ENCODE results near the gene ARMCX4. TPM values are rescaled to one million over a fixed set of nuclear protein-coding genes. Genes with fewer than 3 reads are reported as not detected.

Gene ARMCX4
- total and polyA plus RNA-seq, 9 of the 15 experiments (the other 6 are each of a cell fraction or from before 2014, with no cell fraction given) = 0.11 TPM; not detected in 8

DNA sequence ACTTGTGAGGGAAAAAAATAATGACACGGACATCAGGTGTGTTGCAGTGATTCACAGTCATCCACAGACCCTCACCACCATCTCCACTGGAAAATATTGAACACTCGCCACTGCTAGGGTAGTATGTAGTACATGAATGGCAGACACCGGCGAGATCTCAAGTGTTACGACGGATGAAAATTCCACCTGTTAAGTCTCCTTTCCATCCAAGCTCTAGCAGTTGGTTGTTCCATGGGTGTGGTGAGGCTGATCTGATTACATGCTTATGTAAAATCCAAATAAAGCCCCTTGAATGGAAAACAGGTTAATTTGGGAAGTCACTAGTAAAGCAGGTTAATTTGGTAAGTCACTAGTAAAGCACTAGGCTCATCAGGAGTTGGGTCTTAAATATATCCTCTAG, 1.1 kb upstream of the ARMCX4 start (continued):
- no peak for TF ChIP-seq FOXK2 (conservative IDR thresholded peaks at IDR 0.05 in 1 of 2, IDR thresholded peaks at IDR 0.05 in 1 of 2; ENCODE audit: low read depth in 2 of 2)

DNA sequence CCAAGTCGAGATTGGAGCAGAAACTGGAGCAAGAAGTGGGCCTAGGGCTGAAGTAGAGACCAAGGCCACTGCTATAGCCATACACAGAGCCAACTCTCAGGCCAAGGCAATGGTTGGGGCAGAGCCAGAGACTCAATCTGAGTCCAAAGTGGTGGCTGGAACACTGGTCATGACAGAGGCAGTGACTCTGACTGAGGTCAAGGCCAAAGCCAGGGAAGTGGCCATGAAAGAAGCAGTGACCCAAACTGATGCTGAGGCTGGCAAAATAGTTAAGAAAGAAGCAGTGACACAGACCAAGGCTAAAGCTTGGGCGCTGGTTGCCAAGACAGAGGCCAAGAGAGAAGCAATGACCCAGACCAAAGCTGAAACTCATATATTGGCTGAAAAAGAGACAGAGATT, 3.5 kb downstream of the ARMCX4 start:
- no peak overlapping the region for H3K4me3 ChIP-seq
- FAIRE-seq = no peak
- no TSS peak for BruUV-seq (replicated peaks)

More for the DNA sequence above, 3.5 kb downstream of the ARMCX4 start:
- Histone ChIP-seq H4K20me1 (replicated peaks; ENCODE audit: control insufficient read depth, insufficient read depth, low read length) (no peaks in the 10 kb centered on the region), H3K27ac (ENCODE audit: extremely low read depth, low read depth, low read length) (no peak overlapping the region), H2AFZ (ENCODE audit: low read depth, low read length) (no peak overlapping the region), H3K27me3 (ENCODE audit: control insufficient read depth in 2 of 2, insufficient read depth in 2 of 2, low read length in 2 of 2) (0 out of 5 replicates have a peak, but pooled peaks cover 0 to 5% of the 10 kb centered on the region in 2 experiments), H3K9me3 (replicated peaks; ENCODE audit: control insufficient read depth, insufficient read depth, low read depth, low read length) (no peaks in the 10 kb centered on the region), H3K36me3 (ENCODE audit: control insufficient read depth, insufficient read depth, low read length) (no peaks in the 10 kb centered on the region), H3K4me1 (replicated peaks in 1 of 2; ENCODE audit: control insufficient read depth in 2 of 2, insufficient read depth in 2 of 2, low read length in 2 of 2) (0 out of 5 replicates have a peak, but pooled peaks cover 0 to 4% of the 10 kb centered on the region in 2 experiments), H3K4me2 (ENCODE audit: insufficient read depth, low read length) (no peak overlapping the region), H3K79me2 (ENCODE audit: control insufficient read depth, insufficient read depth, low read length) (no peaks in the 10 kb centered on the region), H3K9me1 (ENCODE audit: control insufficient read depth, insufficient read depth, low read length) (peaks cover 2% of the 10 kb centered on the region), H3K9ac (ENCODE audit: insufficient read depth in 1 of 2, low read depth in 2 of 2, low read length in 2 of 2) (no peak overlapping the region)
- in situ Hi-C loops (cut with MboI) = no loop called here
- no peak for DNase-seq (ENCODE audit: extremely low read depth in 1 of 4, low spot score in 3 of 4)
- intact Hi-C loops (cut with micrococcal nuclease) = no loop called here
- 0% methylated on average over 2 of the region's 2 CpGs for WGBS (ENCODE audit: insufficient coverage, low coverage, missing lambda C conversion rate)
- no peak for ATAC-seq
- TF ChIP-seq MED1 (CRISPR knock-in tag; IDR thresholded peaks at IDR 0.05; ENCODE audit: borderline replicate concordance) (no peak), TEAD1 (CRISPR knock-in tag; IDR thresholded peaks at IDR 0.05) (no peak), ZNF253 (CRISPR knock-in tag; conservative IDR thresholded peaks at IDR 0.05) (no peak), SMARCB1 (IDR thresholded peaks at IDR 0.05; ENCODE audit: insufficient read length, low read depth) (no peak), ZNF436 (CRISPR knock-in tag; IDR thresholded peaks at IDR 0.05) (no peak), HDAC1 (IDR thresholded peaks at IDR 0.05) (no peak), CTCF (IDR thresholded peaks at IDR 0.05 in 2 of 3, conservative IDR thresholded peaks at IDR 0.05 in 1 of 3; ENCODE audit: insufficient read depth in 2 of 3, low read depth in 1 of 3, low read length in 3 of 3) (no peak), PKNOX1 (IDR thresholded peaks at IDR 0.05) (no peak), ZNF12 (CRISPR knock-in tag; IDR thresholded peaks at IDR 0.05) (no peak), ZNF133 (CRISPR knock-in tag; IDR thresholded peaks at IDR 0.05) (no peak), RBM34 (IDR thresholded peaks at IDR 0.05; ENCODE audit: borderline replicate concordance, insufficient read depth, low read length) (no peak), BCOR (IDR thresholded peaks at IDR 0.05) (no peak), NR3C1 (CRISPR knock-in tag; IDR thresholded peaks at IDR 0.05) (no peak), GABPB1 (CRISPR knock-in tag; IDR thresholded peaks at IDR 0.05) (no peak), ETV5 (CRISPR knock-in tag; IDR thresholded peaks at IDR 0.05; ENCODE audit: low read depth) (no peak)
- CTCF ChIA-PET (ENCODE audit: low intra/inter-chr PET ratio) = no interaction called here
- POLR2A ChIA-PET = no interaction called here

All from K562 (cell line).